GM12874 (cell line): ENCODE data around the gene TADA1.

ENCODE experiments used
- TF ChIP-seq, protein P1 (sequence below): IDR thresholded peaks from 2 replicates; pipeline ENCODE4 v1.5.1; 2011; ENCODE audit warnings: low read depth, mild to moderate bottlenecking, control low read depth, low read length, moderate library complexity; ENCODE audit not compliant: insufficient read depth

The TADA1 gene

DNA sequence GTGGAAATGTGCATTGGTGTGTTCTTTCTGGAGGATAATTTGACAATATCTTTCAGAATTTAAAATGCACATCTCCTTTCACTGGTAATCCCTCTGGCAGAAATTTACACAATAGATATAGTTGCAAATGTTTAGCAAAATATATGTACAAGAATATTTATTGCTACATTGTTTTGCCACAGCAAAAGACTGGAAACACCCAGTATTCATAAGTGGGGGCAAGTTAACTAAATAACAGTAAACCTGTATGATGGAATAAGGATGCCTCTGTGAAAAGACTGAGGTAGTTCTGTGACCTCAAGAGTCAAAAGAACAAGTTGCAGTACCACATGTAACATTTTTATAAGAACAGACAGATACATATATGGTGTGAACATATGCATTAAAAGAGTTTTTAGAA is 13.7 kb upstream of the TADA1 start:
- TF ChIP-seq, protein P1, sequence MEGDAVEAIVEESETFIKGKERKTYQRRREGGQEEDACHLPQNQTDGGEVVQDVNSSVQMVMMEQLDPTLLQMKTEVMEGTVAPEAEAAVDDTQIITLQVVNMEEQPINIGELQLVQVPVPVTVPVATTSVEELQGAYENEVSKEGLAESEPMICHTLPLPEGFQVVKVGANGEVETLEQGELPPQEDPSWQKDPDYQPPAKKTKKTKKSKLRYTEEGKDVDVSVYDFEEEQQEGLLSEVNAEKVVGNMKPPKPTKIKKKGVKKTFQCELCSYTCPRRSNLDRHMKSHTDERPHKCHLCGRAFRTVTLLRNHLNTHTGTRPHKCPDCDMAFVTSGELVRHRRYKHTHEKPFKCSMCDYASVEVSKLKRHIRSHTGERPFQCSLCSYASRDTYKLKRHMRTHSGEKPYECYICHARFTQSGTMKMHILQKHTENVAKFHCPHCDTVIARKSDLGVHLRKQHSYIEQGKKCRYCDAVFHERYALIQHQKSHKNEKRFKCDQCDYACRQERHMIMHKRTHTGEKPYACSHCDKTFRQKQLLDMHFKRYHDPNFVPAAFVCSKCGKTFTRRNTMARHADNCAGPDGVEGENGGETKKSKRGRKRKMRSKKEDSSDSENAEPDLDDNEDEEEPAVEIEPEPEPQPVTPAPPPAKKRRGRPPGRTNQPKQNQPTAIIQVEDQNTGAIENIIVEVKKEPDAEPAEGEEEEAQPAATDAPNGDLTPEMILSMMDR, result no peak

DNA sequence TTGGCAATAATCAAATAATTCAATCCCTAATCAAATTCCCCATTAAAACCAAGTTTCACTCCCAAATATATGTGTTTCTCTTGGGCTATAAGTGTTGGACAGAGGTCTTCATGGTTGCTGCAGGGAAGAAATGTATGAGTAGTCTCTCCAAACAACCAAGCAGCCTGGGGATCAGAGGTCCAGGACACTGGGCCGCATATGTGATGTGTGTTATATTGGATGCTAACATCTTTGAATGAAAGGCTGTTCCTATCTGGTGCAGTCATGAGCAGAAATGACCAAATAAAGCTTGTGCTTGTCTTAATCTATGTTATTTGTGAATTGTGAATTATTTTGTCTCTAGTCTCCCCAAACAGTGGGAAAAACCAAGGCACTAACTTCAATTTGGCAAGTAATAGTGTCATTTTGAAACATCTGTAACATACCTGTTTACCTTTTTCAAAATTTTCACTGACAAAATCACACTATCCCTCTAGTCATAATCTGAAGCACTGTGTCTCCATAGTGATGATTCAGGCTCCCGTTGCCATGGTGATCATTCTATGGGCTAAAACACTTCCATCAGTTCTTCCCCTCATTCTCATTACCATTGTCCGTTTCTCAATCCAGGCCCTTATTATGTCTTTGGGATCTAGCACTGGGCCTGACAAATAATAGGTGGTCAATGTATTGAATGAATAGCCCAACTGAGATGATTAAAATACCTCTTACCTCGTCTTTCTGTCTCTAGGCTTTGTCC is 12.5 kb upstream of the TADA1 start:
- TF ChIP-seq, protein P1, result no peak

DNA sequence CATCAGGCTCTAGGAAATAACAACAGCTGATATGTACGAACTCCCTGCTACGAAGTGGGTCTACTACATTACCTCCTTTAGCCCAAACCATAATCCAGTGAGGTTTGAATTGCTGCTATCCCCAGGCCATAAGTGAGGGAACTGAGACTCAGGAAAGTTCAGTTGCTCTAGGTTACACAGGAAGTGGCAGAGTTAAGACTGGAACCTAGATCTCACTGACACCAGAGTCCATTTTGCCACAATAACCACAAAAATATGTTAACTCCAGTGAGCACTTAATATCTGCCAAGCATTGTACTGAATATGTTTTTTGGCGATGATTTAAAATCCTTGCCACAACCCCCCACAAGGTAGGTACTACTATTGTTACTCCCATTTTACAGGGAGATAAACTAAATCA is 8.9 kb upstream of the TADA1 start:
- TF ChIP-seq, protein P1, result no peak

DNA sequence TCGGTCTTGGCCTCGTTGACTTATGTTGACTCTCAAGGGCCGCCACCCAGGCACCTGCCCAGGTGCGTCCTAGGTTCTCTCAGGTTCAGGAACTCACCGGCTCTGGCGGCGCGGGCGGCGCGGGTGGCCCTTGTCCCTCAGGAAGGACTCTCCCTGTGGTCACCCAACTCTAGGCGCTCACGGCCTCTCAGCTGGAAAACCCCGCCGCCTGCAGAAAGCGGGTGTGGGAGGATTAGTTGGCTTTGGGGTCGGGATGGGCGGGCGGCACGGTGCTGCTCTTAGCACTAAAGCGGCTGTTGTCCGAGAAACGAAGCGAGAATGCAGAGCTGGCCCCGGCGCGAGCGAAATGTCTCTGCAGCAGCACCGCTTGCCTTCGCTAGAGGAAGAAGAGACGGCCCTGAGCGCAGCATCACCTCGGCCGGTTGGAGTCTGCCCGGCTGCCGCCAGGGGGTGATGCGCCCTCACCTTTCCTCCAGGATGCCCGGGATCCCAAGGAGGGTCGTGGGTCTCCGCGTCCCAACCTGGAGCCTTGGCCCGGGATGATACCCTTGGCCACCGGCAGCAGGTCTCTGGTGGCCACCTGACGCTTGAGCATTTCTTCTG is 8.1 kb upstream of the TADA1 start:
- TF ChIP-seq, protein P1, result peak; percentile 74

DNA sequence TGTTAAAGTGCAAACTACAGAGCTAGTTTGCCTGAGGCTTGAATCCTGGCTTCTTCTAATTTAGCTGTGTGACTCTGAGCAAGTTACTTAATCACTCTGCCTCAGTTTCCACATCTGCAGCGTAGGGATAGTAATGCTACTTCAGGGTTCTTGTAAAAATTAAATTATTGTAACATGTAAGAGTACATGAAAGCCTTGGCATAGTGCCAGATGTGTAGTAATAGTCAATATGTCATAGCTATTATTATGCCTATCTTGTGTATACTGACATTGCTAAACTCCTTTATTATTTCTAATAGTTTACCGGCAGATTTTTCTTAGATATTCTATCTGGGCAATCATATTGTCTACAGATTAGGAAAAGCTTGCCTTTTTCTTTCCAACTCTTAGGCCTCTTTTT is 6.8 kb upstream of the TADA1 start:
- TF ChIP-seq, protein P1, result no peak

DNA sequence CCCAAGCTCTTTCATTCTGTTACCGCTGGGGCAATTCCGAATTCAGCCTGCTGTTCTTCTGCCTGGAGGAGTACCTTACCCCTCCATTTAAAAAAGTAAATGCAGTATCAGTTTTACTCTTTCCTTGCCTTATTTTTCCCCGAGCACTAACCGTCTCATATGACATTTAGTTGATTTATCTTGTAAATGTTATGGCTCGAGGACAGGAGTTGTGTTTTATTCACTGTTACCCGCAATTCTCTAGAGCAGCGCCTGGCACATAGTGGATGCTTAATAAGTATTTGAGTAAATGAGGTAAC is 425 bp upstream of the TADA1 start:
- TF ChIP-seq, protein P1, result no peak

DNA sequence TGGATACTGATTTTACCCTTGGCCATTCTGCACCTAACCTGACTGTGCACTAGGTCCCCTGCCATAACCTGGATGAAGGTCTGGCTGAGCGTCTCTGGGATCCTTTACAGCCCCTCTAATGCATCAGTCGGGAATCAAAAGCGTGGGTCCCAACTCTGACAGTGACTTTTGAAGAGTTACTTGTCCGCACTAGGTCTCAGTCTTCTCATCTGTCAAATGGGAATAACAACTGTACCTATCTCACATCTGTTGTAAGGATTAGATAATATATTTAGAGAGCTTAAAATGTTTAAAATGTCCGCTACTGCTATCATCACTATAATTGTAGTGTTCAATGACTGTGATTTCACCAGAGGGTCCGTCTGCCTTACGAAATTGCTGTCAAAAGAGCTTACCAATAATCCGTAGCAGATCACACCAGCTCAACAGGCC is 746 bp downstream of the TADA1 start:
- TF ChIP-seq, protein P1, result no peak
